H9 (cell line): ENCODE results near the gene CHN2. TPM values are rescaled to one million over a fixed set of nuclear protein-coding genes. Genes with fewer than 3 reads are reported as not detected.

Experiments
- DNase-seq: peaks from one replicate; pipeline ENCODE4 v3.0.0-alpha.2; 2017
- H2AFZ ChIP-seq: one replicate; pipeline ENCODE4 v1.6.1; 2013; ENCODE audit warnings: mild to moderate bottlenecking, low read length, control low read depth, moderate library complexity
- H2AK5ac ChIP-seq: 2 replicates; pipeline ENCODE4 v1.6.1; 2013; ENCODE audit warnings: low read length, control low read depth, mixed read lengths; ENCODE audit not compliant: insufficient read length
- H2BK120ac ChIP-seq: one replicate; pipeline ENCODE4 v1.6.1; 2013; ENCODE audit warnings: low read depth, mild to moderate bottlenecking, low read length, control low read depth, inconsistent platforms; ENCODE audit not compliant: poor library complexity, severe bottlenecking
- H2BK12ac ChIP-seq: 2 replicates; pipeline ENCODE4 v1.6.1; 2013; ENCODE audit warnings: low read length, control low read depth, mixed read lengths, low read depth; ENCODE audit not compliant: insufficient read length
- H2BK15ac ChIP-seq: 2 replicates; pipeline ENCODE4 v1.6.1; 2013; ENCODE audit warnings: low read depth, low read length, control low read depth
- H2BK20ac ChIP-seq: one replicate; pipeline ENCODE4 v1.6.1; 2013; ENCODE audit warnings: low read depth, mild to moderate bottlenecking, low read length, control low read depth, inconsistent platforms; ENCODE audit not compliant: poor library complexity, severe bottlenecking
- H2BK5ac ChIP-seq: 2 replicates; pipeline ENCODE4 v1.6.1; 2013; ENCODE audit warnings: low read length, control low read depth, mixed read lengths; ENCODE audit not compliant: insufficient read length
- H3K14ac ChIP-seq: 2 replicates; pipeline ENCODE4 v1.6.1; 2013; ENCODE audit warnings: low read length, control low read depth; ENCODE audit not compliant: insufficient read depth
- H3K18ac ChIP-seq: 2 replicates; pipeline ENCODE4 v1.6.1; 2013; ENCODE audit warnings: low read depth, mild to moderate bottlenecking, mixed read lengths, low read length, control low read depth; ENCODE audit not compliant: insufficient read length
- H3K23ac ChIP-seq: 2 replicates; pipeline ENCODE4 v1.6.1; 2013; ENCODE audit warnings: low read length, control low read depth, mixed read lengths, low read depth; ENCODE audit not compliant: insufficient read length
- H3K23me2 ChIP-seq: 2 replicates; pipeline ENCODE4 v1.6.1; 2013; ENCODE audit warnings: low read depth, mild to moderate bottlenecking, mixed read lengths, low read length, control low read depth; ENCODE audit not compliant: insufficient read length, poor library complexity, severe bottlenecking
- H3K27ac ChIP-seq: 2 replicates; pipeline ENCODE4 v1.5.1; 2013; ENCODE audit warnings: low read length, control low read depth, mixed read lengths, low read depth; ENCODE audit not compliant: insufficient read length
- H3K27me3 ChIP-seq: 2 replicates; pipeline ENCODE4 v1.6.1; 2013; ENCODE audit warnings: low read length, control low read depth, inconsistent platforms; ENCODE audit not compliant: insufficient read depth
- H3K4ac ChIP-seq: 2 replicates; pipeline ENCODE4 v1.6.1; 2013; ENCODE audit warnings: low read depth, mild to moderate bottlenecking, control low read depth, inconsistent platforms, low read length, moderate library complexity
- H3K4me1 ChIP-seq: 2 replicates; pipeline ENCODE4 v1.6.1; 2013; ENCODE audit warnings: low read length, control low read depth, inconsistent platforms; ENCODE audit not compliant: insufficient read depth
- H3K4me2 ChIP-seq: 2 replicates; pipeline ENCODE4 v1.6.1; 2013; ENCODE audit warnings: low read length, control low read depth, mixed read lengths; ENCODE audit not compliant: insufficient read length, insufficient read depth
- H3K56ac ChIP-seq: 2 replicates; pipeline ENCODE4 v1.6.1; 2013; ENCODE audit warnings: low read depth, mild to moderate bottlenecking, mixed read lengths, low read length, control low read depth; ENCODE audit not compliant: insufficient read length
- H3K79me1 ChIP-seq: 2 replicates; pipeline ENCODE4 v1.6.1; 2013; ENCODE audit warnings: low read depth, mild to moderate bottlenecking, moderate library complexity, low read length, control low read depth, inconsistent platforms; ENCODE audit not compliant: insufficient read depth, poor library complexity, severe bottlenecking
- H3K79me2 ChIP-seq: 2 replicates; pipeline ENCODE4 v1.6.1; 2013; ENCODE audit warnings: low read length, control low read depth, inconsistent platforms; ENCODE audit not compliant: insufficient read depth
- H3K9ac ChIP-seq: 2 replicates; pipeline ENCODE4 v1.6.1; 2013; ENCODE audit warnings: low read length, control low read depth, mixed read lengths; ENCODE audit not compliant: insufficient read length; ENCODE audit errors: extremely low read depth
- H3K9me3 ChIP-seq: one replicate; pipeline ENCODE4 v1.6.1; 2013; ENCODE audit warnings: low read depth, low read length, inconsistent platforms; ENCODE audit not compliant: control insufficient read depth
- H3T11ph ChIP-seq: one replicate; pipeline ENCODE4 v1.6.1; 2013; ENCODE audit warnings: mild to moderate bottlenecking, low read length, control low read depth, inconsistent platforms
- H4K20me1 ChIP-seq: one replicate; pipeline ENCODE4 v1.6.1; 2013; ENCODE audit not compliant: control insufficient read depth, insufficient read length, insufficient read depth
- H4K5ac ChIP-seq: 2 replicates; pipeline ENCODE4 v1.6.1; 2013; ENCODE audit warnings: low read depth, mild to moderate bottlenecking, mixed read lengths, low read length, control low read depth; ENCODE audit not compliant: insufficient read length
- H4K8ac ChIP-seq: replicated peaks from 2 replicates; pipeline ENCODE4 v1.6.1; 2013; ENCODE audit warnings: low read length, control low read depth, mixed read lengths, low read depth; ENCODE audit not compliant: insufficient read length
- H4K91ac ChIP-seq: 2 replicates; pipeline ENCODE4 v1.6.1; 2013; ENCODE audit warnings: low read depth, mild to moderate bottlenecking, moderate library complexity, mixed read lengths, low read length, control low read depth; ENCODE audit not compliant: insufficient read length
- H3K27ac Mint-ChIP-seq, 3 experiments: 2 replicates in 2 of 3; 3 replicates in 1 of 3; pipeline ENCODE4 v1.8.0; 2020 to 2021; ENCODE audit warnings: mixed read lengths in 3 of 3, mild to moderate bottlenecking in 1 of 3, moderate library complexity in 1 of 3
- H3K27me3 Mint-ChIP-seq: 2 replicates; pipeline ENCODE4 v1.8.0; 2021; ENCODE audit warnings: low read depth, mild to moderate bottlenecking, moderate library complexity, mixed read lengths
- H3K36me3 Mint-ChIP-seq, 3 experiments: 2 replicates in 2 of 3; 3 replicates in 1 of 3; pipeline ENCODE4 v1.8.0; 2020 to 2021; ENCODE audit warnings: low read depth in 3 of 3, mixed read lengths in 3 of 3; ENCODE audit not compliant: insufficient read depth in 1 of 3
- H3K4me1 Mint-ChIP-seq, 2 experiments: 2 replicates each; pipeline ENCODE4 v1.8.0; 2020; ENCODE audit warnings: mixed read lengths in 2 of 2
- H3K4me3 Mint-ChIP-seq, 2 experiments: 2 replicates in 1 of 2; 3 replicates in 1 of 2; pipeline ENCODE4 v1.8.0; 2020 to 2021; ENCODE audit warnings: mild to moderate bottlenecking in 2 of 2, mixed read lengths in 2 of 2, moderate library complexity in 1 of 2
- H3K9me3 Mint-ChIP-seq, 2 experiments: 2 replicates in 1 of 2; 3 replicates in 1 of 2; pipeline ENCODE4 v1.8.0; 2020; ENCODE audit warnings: mild to moderate bottlenecking in 2 of 2, mixed read lengths in 2 of 2, moderate library complexity in 1 of 2
- WGBS: extraction: QIAGEN DNeasy Blood & Tissue Kit; methylation state at CpG from one replicate; pipeline ENCODE4 v1.1.7; 2013; ENCODE audit warnings: missing lambda C conversion rate, low lambda C conversion rate, mixed read lengths; ENCODE audit not compliant: insufficient read length; ENCODE audit errors: extremely low coverage; 5-methylcytosine and 5-hydroxymethylcytosine counted together
- total RNA-seq: library from RNA; stranded (reverse); gene quantifications from 2 replicates; pipeline ENCODE4 v1.2.1, GENCODE V29; 2021
- TF ChIP-seq, protein P1 (sequence below): fragments of 200-600 bp; sonication (generic); conservative IDR thresholded peaks from 3 replicates; pipeline ENCODE4 v1.8.0; 2021; ENCODE audit warnings: antibody characterized with exemption, mild to moderate bottlenecking

CHN2 gene
- total RNA-seq, 1 experiment from 2014 or later = 3.3 TPM

DNA sequence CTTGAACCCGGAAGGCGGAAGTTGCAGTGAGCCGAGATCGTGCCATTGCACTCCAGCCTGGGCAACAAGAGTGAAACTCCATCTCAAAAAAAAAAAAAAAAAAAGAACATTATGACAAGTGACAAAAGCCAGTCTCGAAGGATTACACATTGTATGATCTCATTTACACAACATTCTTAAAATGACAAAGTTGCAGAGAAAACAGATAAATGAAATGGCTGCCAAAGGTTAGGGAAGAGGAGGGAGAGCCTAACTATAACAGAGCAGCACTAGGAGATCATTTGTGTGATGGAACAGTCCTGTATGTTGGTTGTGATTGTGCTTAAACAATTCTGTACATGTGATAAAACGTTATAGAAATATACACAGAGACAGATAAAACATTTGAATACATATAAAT is 32.0 kb upstream of the CHN2 start:
- no peak overlapping the region for H2BK5ac ChIP-seq
- H3K23ac ChIP-seq = no peak overlapping the region
- no peak overlapping the region for H3K27ac ChIP-seq
- no peak overlapping the region for H4K8ac ChIP-seq
- H3K9ac ChIP-seq = no peak overlapping the region
- no peaks in the 10 kb centered on the region for H3K4me1 ChIP-seq
- WGBS = no CpG with 5 or more reads among the region's 6 CpGs
- no peak overlapping the region for H3K27ac Mint-ChIP-seq
- no peak overlapping the region for H2AK5ac ChIP-seq
- H2BK20ac ChIP-seq = no peak overlapping the region
- H3K9me3 ChIP-seq = no peaks in the 10 kb centered on the region
- H3K27me3 Mint-ChIP-seq = no peaks in the 10 kb centered on the region
- H4K20me1 ChIP-seq = no peaks in the 10 kb centered on the region
- no peaks in the 10 kb centered on the region for H3K27me3 ChIP-seq
- no peak overlapping the region for H3K4me3 Mint-ChIP-seq
- H3K14ac ChIP-seq = no peak overlapping the region
- no peak overlapping the region for H3K56ac ChIP-seq
- no peak overlapping the region for H2BK120ac ChIP-seq
- no peak overlapping the region for H2BK15ac ChIP-seq
- H3K36me3 Mint-ChIP-seq = peaks cover 0 to 8% (median 0%) of the 10 kb centered on the region in 3 experiments; a peak in 2 of 7 replicates
- H3K79me1 ChIP-seq = no peaks in the 10 kb centered on the region
- no peak for DNase-seq
- H2BK12ac ChIP-seq = no peak overlapping the region
- no peaks in the 10 kb centered on the region for H3K4me1 Mint-ChIP-seq
- TF ChIP-seq, protein P1, sequence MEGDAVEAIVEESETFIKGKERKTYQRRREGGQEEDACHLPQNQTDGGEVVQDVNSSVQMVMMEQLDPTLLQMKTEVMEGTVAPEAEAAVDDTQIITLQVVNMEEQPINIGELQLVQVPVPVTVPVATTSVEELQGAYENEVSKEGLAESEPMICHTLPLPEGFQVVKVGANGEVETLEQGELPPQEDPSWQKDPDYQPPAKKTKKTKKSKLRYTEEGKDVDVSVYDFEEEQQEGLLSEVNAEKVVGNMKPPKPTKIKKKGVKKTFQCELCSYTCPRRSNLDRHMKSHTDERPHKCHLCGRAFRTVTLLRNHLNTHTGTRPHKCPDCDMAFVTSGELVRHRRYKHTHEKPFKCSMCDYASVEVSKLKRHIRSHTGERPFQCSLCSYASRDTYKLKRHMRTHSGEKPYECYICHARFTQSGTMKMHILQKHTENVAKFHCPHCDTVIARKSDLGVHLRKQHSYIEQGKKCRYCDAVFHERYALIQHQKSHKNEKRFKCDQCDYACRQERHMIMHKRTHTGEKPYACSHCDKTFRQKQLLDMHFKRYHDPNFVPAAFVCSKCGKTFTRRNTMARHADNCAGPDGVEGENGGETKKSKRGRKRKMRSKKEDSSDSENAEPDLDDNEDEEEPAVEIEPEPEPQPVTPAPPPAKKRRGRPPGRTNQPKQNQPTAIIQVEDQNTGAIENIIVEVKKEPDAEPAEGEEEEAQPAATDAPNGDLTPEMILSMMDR = no peak
- no peak overlapping the region for H4K91ac ChIP-seq
- no peak overlapping the region for H3T11ph ChIP-seq
- no peak overlapping the region for H3K4me2 ChIP-seq
- H3K9me3 Mint-ChIP-seq = peaks cover 4 to 9% of the 10 kb centered on the region in 2 experiments; a peak in 3 of 5 replicates
- H3K4ac ChIP-seq = no peak overlapping the region
- H3K79me2 ChIP-seq = no peaks in the 10 kb centered on the region
- H2AFZ ChIP-seq = no peak overlapping the region
- H3K23me2 ChIP-seq = no peaks in the 10 kb centered on the region
- no peak overlapping the region for H3K18ac ChIP-seq
- no peak overlapping the region for H4K5ac ChIP-seq
